ENCODE results near the gene FOXL3. TPM values are rescaled to one million over a fixed set of nuclear protein-coding genes. Genes with fewer than 3 reads are reported as not detected.

The FOXL3 gene
- total RNA-seq, 1 experiment from 2014 or later = not detected

DNA sequence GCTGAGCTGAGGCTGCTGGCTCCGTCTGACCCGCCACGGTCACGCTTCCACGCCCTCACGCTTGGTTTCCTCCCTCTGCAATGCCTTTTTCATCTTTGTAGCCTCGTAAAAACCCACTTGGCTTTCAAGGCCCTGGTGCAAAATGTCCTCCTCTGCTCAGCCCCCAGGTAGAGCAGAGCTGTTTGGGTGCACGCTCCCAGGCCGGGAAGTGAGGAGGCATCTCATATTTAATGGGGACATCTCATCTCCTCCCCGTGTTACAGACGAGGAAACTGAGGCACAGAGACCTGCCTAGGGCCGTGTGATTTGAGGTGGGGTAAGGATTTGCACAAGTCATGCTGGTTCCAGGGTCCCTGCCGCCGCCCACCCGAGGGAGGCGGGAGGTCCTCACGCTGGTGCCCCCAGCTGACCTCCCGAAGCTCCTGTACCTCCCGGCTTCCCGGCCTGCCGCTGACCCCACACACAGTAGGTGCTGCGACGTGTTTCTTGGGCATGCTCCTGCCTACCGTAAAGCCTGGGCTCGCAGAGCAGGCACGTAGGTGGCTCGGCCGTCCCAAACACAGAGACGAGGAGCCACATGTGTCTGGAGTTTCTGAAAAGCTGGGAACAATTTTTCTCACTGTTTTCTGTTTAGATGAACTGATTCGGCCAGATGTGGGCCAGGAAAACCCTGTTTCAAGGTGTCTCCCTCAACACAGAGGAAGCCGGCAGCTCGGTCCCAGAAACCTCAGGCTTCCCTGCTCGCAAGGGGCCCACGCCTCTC, 11.5 kb downstream of the FOXL3 start:
- TF ChIP-seq TCF7L2 (IDR thresholded peaks at IDR 0.05; ENCODE audit: borderline replicate concordance, extremely low read depth, insufficient read depth, insufficient read length) (no peak), EZH2phosphoT487 (IDR thresholded peaks at IDR 0.05; ENCODE audit: borderline replicate concordance) (no peak), ZNF274 (IDR thresholded peaks at IDR 0.05; ENCODE audit: low read depth, low read length) (no peak), RAD21 (IDR thresholded peaks at IDR 0.05; ENCODE audit: low read depth) (no peak), EGR1 (IDR thresholded peaks at IDR 0.05; ENCODE audit: low read depth) (no peak), POLR2AphosphoS5 (IDR thresholded peaks at IDR 0.05; ENCODE audit: low read depth, low read length) (no peak), SIN3A (IDR thresholded peaks at IDR 0.05; ENCODE audit: low read depth) (no peak), FOSL1 (IDR thresholded peaks at IDR 0.05; ENCODE audit: low read depth) (no peak), CBX3 (IDR thresholded peaks at IDR 0.05; ENCODE audit: low read depth) (no peak), SP1 (IDR thresholded peaks at IDR 0.05; ENCODE audit: low read depth) (no peak), YY1 (IDR thresholded peaks at IDR 0.05; ENCODE audit: extremely low read depth, insufficient replicate concordance, low read depth, low read length) (no peak)
- TF ChIP-seq, protein P1, sequence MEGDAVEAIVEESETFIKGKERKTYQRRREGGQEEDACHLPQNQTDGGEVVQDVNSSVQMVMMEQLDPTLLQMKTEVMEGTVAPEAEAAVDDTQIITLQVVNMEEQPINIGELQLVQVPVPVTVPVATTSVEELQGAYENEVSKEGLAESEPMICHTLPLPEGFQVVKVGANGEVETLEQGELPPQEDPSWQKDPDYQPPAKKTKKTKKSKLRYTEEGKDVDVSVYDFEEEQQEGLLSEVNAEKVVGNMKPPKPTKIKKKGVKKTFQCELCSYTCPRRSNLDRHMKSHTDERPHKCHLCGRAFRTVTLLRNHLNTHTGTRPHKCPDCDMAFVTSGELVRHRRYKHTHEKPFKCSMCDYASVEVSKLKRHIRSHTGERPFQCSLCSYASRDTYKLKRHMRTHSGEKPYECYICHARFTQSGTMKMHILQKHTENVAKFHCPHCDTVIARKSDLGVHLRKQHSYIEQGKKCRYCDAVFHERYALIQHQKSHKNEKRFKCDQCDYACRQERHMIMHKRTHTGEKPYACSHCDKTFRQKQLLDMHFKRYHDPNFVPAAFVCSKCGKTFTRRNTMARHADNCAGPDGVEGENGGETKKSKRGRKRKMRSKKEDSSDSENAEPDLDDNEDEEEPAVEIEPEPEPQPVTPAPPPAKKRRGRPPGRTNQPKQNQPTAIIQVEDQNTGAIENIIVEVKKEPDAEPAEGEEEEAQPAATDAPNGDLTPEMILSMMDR (IDR thresholded peaks at IDR 0.05 in 2 of 3, conservative IDR thresholded peaks at IDR 0.05 in 1 of 3; ENCODE audit: borderline replicate concordance in 1 of 3, insufficient read depth in 1 of 3, low read depth in 2 of 3, low read length in 2 of 3) = no peak
- TF ChIP-seq, protein P2, sequence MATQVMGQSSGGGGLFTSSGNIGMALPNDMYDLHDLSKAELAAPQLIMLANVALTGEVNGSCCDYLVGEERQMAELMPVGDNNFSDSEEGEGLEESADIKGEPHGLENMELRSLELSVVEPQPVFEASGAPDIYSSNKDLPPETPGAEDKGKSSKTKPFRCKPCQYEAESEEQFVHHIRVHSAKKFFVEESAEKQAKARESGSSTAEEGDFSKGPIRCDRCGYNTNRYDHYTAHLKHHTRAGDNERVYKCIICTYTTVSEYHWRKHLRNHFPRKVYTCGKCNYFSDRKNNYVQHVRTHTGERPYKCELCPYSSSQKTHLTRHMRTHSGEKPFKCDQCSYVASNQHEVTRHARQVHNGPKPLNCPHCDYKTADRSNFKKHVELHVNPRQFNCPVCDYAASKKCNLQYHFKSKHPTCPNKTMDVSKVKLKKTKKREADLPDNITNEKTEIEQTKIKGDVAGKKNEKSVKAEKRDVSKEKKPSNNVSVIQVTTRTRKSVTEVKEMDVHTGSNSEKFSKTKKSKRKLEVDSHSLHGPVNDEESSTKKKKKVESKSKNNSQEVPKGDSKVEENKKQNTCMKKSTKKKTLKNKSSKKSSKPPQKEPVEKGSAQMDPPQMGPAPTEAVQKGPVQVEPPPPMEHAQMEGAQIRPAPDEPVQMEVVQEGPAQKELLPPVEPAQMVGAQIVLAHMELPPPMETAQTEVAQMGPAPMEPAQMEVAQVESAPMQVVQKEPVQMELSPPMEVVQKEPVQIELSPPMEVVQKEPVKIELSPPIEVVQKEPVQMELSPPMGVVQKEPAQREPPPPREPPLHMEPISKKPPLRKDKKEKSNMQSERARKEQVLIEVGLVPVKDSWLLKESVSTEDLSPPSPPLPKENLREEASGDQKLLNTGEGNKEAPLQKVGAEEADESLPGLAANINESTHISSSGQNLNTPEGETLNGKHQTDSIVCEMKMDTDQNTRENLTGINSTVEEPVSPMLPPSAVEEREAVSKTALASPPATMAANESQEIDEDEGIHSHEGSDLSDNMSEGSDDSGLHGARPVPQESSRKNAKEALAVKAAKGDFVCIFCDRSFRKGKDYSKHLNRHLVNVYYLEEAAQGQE (IDR thresholded peaks at IDR 0.05; ENCODE audit: low read depth) = no peak
- no peak overlapping the region for H2AFZ ChIP-seq (ENCODE audit: low read depth, low read length, poor library complexity, severe bottlenecking)
- H3K9me2 ChIP-seq (ENCODE audit: insufficient read depth) = no peaks in the 10 kb centered on the region
- RAD21 ChIA-PET (ENCODE audit: low non-redundant PET in 1 of 2, low total read pairs in 2 of 2, uncharacterized antibody in 2 of 2, unreplicated experiment in 2 of 2) = no interaction called here
- no TSS peak for BruUV-seq (replicated peaks)
- peaks cover 0 to 3% of the 10 kb centered on the region in 2 experiments; a peak in 1 of 4 replicates for H3K9me3 ChIP-seq (ENCODE audit: control insufficient read depth in 1 of 2, insufficient read depth in 1 of 2, low read depth in 1 of 2, low read length in 2 of 2)
- H3K27ac ChIP-seq (ENCODE audit: low read depth, low read length) = no peak overlapping the region
- H3K4me1 ChIP-seq (ENCODE audit: control insufficient read depth in 1 of 2, insufficient read depth in 2 of 2, low read length in 2 of 2) = no peaks in the 10 kb centered on the region
- H4K20me1 ChIP-seq (ENCODE audit: insufficient read depth) = no peaks in the 10 kb centered on the region
- CTCF ChIA-PET = no interaction called here
- H3K4me2 ChIP-seq (ENCODE audit: low read length) = no peak overlapping the region
- no peaks in the 10 kb centered on the region for H3K79me2 ChIP-seq (ENCODE audit: insufficient read depth, low read length)
- H3K27me3 ChIP-seq (ENCODE audit: insufficient read depth, low read length) = no peaks in the 10 kb centered on the region
- POLR2A ChIA-PET = no interaction called here
- intact Hi-C loops (cut with micrococcal nuclease) = no loop called here
- ATAC-seq = no peak
- DNase-seq (ENCODE audit: low read depth, low spot score) = no peak
- no peak overlapping the region for H3K4me3 ChIP-seq (replicated peaks in 1 of 2; ENCODE audit: low read depth in 1 of 2, low read length in 2 of 2)
- no peaks in the 10 kb centered on the region for H3K36me3 ChIP-seq (ENCODE audit: control insufficient read depth in 1 of 2, insufficient read depth in 2 of 2, low read length in 2 of 2)
- no peak overlapping the region for H3K9ac ChIP-seq (ENCODE audit: low read length)
